Measurements from ENCODE around the gene LGALS3. TPM values are rescaled to one million over a fixed set of nuclear protein-coding genes. Genes with fewer than 3 reads are reported as not detected.

The LGALS3 gene
- polyA plus RNA-seq, 1 donor (not counting 4 experiments of a cell fraction or from before 2014, with no cell fraction given), result 193 TPM

GRCh38 chr14:55180006-55180405, 51.0 kb downstream of the LGALS3 start:
- H3K27me3 ChIP-seq (ENCODE audit: control insufficient read depth, extremely low read depth, insufficient read depth, low read length), result no peaks in the 10 kb centered on the region
- H3K79me2 ChIP-seq (ENCODE audit: control insufficient read depth, insufficient read depth, low read length), result no peaks in the 10 kb centered on the region
- no peaks in the 10 kb centered on the region for H4K20me1 ChIP-seq (ENCODE audit: control insufficient read depth, extremely low read depth, insufficient read depth, low read length)
- dilution Hi-C loops (cut with MboI; ENCODE audit: extremely low pct_ligation_motif_present, low sequenced_read_pairs), result no loop called here
- H3K36me3 ChIP-seq (ENCODE audit: control insufficient read depth in 2 of 2, extremely low read depth in 1 of 2, insufficient read depth in 2 of 2, low read length in 2 of 2), result peaks cover 0 to 10% of the 10 kb centered on the region in 2 experiments
- no peak overlapping the region for H2AFZ ChIP-seq (ENCODE audit: control insufficient read depth, low read length)
- H3K27ac ChIP-seq (ENCODE audit: control insufficient read depth, insufficient read depth, low read length), result no peak overlapping the region
- TF ChIP-seq EZH2 (IDR thresholded peaks at IDR 0.05; ENCODE audit: low read length), result no peak
- no peak for TF ChIP-seq CTCF (optimal IDR thresholded peaks at IDR 0.05 in 1 of 3, IDR thresholded peaks at IDR 0.05 in 1 of 3, conservative IDR thresholded peaks at IDR 0.05 in 1 of 3; ENCODE audit: extremely low read depth in 1 of 3, insufficient read depth in 2 of 3, low read length in 3 of 3)
- H3K9me3 ChIP-seq (ENCODE audit: control insufficient read depth, low read depth, low read length), result no peaks in the 10 kb centered on the region
- H3K4me3 ChIP-seq (ENCODE audit: control insufficient read depth in 2 of 3, extremely low read depth in 1 of 3, insufficient read depth in 2 of 3, low read depth in 1 of 3, low read length in 3 of 3), result no peak overlapping the region
- no peak overlapping the region for H3K9ac ChIP-seq (ENCODE audit: control insufficient read depth, extremely low read depth, insufficient read depth, low read length)
- no peak for DNase-seq (ENCODE audit: low read depth, low spot score)
- H3K4me2 ChIP-seq (ENCODE audit: control insufficient read depth, extremely low read depth, insufficient read depth, low read depth, low read length), result no peak overlapping the region
- H3K4me1 ChIP-seq (ENCODE audit: control insufficient read depth, extremely low read depth, insufficient read depth, low read length), result no peaks in the 10 kb centered on the region
- H3K9me1 ChIP-seq (ENCODE audit: control insufficient read depth, extremely low read depth, insufficient read depth, low read length), result no peaks in the 10 kb centered on the region
- FAIRE-seq, result no peak

GRCh38 chr14:55180434-55180833, 51.4 kb downstream of the LGALS3 start:
- dilution Hi-C loops (cut with MboI; ENCODE audit: extremely low pct_ligation_motif_present, low sequenced_read_pairs), result no loop called here
- Histone ChIP-seq H3K9me3 (ENCODE audit: control insufficient read depth, low read depth, low read length) (no peaks in the 10 kb centered on the region), H3K36me3 (ENCODE audit: control insufficient read depth in 2 of 2, extremely low read depth in 1 of 2, insufficient read depth in 2 of 2, low read length in 2 of 2) (peaks cover 0 to 10% of the 10 kb centered on the region in 2 experiments), H3K9ac (ENCODE audit: control insufficient read depth, extremely low read depth, insufficient read depth, low read length) (no peak overlapping the region), H3K4me2 (ENCODE audit: control insufficient read depth, extremely low read depth, insufficient read depth, low read depth, low read length) (no peak overlapping the region), H3K27me3 (ENCODE audit: control insufficient read depth, extremely low read depth, insufficient read depth, low read length) (no peaks in the 10 kb centered on the region), H4K20me1 (ENCODE audit: control insufficient read depth, extremely low read depth, insufficient read depth, low read length) (no peaks in the 10 kb centered on the region), H2AFZ (ENCODE audit: control insufficient read depth, low read length) (no peak overlapping the region), H3K79me2 (ENCODE audit: control insufficient read depth, insufficient read depth, low read length) (no peaks in the 10 kb centered on the region), H3K9me1 (ENCODE audit: control insufficient read depth, extremely low read depth, insufficient read depth, low read length) (no peaks in the 10 kb centered on the region), H3K27ac (ENCODE audit: control insufficient read depth, insufficient read depth, low read length) (no peak overlapping the region), H3K4me3 (ENCODE audit: control insufficient read depth in 2 of 3, extremely low read depth in 1 of 3, insufficient read depth in 2 of 3, low read depth in 1 of 3, low read length in 3 of 3) (no peak overlapping the region), H3K4me1 (ENCODE audit: control insufficient read depth, extremely low read depth, insufficient read depth, low read length) (no peaks in the 10 kb centered on the region)
- TF ChIP-seq EZH2 (IDR thresholded peaks at IDR 0.05; ENCODE audit: low read length) (no peak), CTCF (optimal IDR thresholded peaks at IDR 0.05 in 1 of 3, IDR thresholded peaks at IDR 0.05 in 1 of 3, conservative IDR thresholded peaks at IDR 0.05 in 1 of 3; ENCODE audit: extremely low read depth in 1 of 3, insufficient read depth in 2 of 3, low read length in 3 of 3) (no peak)
- FAIRE-seq (no peak), DNase-seq (ENCODE audit: low read depth, low spot score) (no peak)

All from keratinocyte (primary cell).